Esophagus muscularis mucosa (tissue), 4 donors: Measurements from ENCODE around the gene KIRREL3. TPM values are rescaled to one million over a fixed set of nuclear protein-coding genes. Genes with fewer than 3 reads are reported as not detected.

Experiments
- DNase-seq: peaks from one replicate; pipeline ENCODE4 v3.0.0-alpha.2; 2017; ENCODE audit errors: extremely low spot score
- H3K27ac ChIP-seq, 4 donors: fragments of 200-600 bp; sonication (generic); replicated peaks in 1 of 4; 1 replicate in 3 of 4; 2 replicates in 1 of 4; pipeline ENCODE4 v1.5.1; 2016 to 2019; ENCODE audit warnings: mild to moderate bottlenecking in 1 of 4
- H3K27me3 ChIP-seq, 4 donors: fragments of 200-600 bp; sonication (generic); one replicate each; pipeline versions ENCODE4 v1.5.1 to v1.6.0; 2016 to 2019
- H3K36me3 ChIP-seq, 4 donors: fragments of 200-600 bp; sonication (generic); one replicate each; pipeline ENCODE4 v1.5.1; 2016 to 2019
- H3K4me1 ChIP-seq, 4 donors: fragments of 200-600 bp; sonication (generic); one replicate each; pipeline ENCODE4 v1.5.1; 2016 to 2019
- H3K4me3 ChIP-seq, 4 donors: fragments of 200-600 bp; sonication (generic); 1 replicate in 2 of 4; 2 replicates in 2 of 4; pipeline ENCODE4 v1.5.1; 2016 to 2019; ENCODE audit warnings: mild to moderate bottlenecking in 4 of 4, moderate library complexity in 1 of 4
- H3K9me3 ChIP-seq, 4 donors: fragments of 200-600 bp; sonication (generic); 1 replicate in 3 of 4; 2 replicates in 1 of 4; pipeline ENCODE4 v1.5.1; 2016 to 2019
- EP300 ChIP-seq: sonication (generic); formaldehyde crosslinking; IDR thresholded peaks from one replicate; pipeline ENCODE4 v1.6.1; 2017; ENCODE audit warnings: antibody characterized with exemption
- POLR2A ChIP-seq: fragments of 450-650 bp; IDR thresholded peaks from one replicate; pipeline ENCODE4 v1.6.1; 2017; ENCODE audit warnings: antibody characterized with exemption, moderate library complexity, mild to moderate bottlenecking, low read depth
- POLR2AphosphoS5 ChIP-seq, 2 donors: sonication (generic); formaldehyde crosslinking; IDR thresholded peaks; one replicate each; pipeline ENCODE4 v1.6.1; 2017; ENCODE audit warnings: antibody characterized with exemption in 2 of 2
- WGBS: methylation state at CpG from one replicate; pipeline ENCODE4 v1.1.5; 2018; 5-methylcytosine and 5-hydroxymethylcytosine counted together
- intact Hi-C: fragments of 100-400 bp; cut with DNase I; formaldehyde crosslinking; loops from one replicate; pipeline ENCODE4 v1.15.1; 2023
- total RNA-seq, 4 donors: library from RNA; depleted of rRNA; stranded (reverse); fragments of >200 nt; gene quantifications; one replicate each; pipeline versions ENCODE4 v1.1.0 to v1.2.1, GENCODE V29; 2016
- TF ChIP-seq, protein P1 (sequence below), 3 experiments: fragments of 200-600 bp in 2 of 3; fragments of 450-650 bp in 1 of 3; sonication (generic) in 2 of 3; IDR thresholded peaks; one replicate each; pipeline ENCODE4 v1.5.1; 2017 to 2019; ENCODE audit warnings: antibody characterized with exemption in 3 of 3, mild to moderate bottlenecking in 2 of 3, moderate library complexity in 1 of 3

Gene KIRREL3
- total RNA-seq, 4 donors from 2014 or later = 1.7 to 6.5 (median 3.1) TPM

DNA sequence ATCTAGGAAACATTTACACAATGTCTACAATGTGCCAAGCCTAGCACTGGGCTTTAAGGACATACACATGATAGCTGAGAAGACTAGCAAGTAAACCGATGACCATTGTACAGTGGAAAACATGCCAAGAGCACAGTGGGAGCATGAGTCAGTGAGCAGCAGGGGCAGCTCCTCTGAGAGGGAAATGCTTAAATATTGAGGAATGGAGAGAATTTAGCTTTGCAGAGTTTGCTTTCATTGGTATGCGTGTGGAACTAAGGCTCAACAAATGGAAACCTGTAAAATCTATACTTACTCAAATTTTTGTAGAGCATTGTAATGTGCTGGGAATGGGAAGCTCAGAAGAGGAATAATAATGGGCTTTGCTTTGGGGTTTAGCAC, 362.8 kb downstream of the KIRREL3 start:
- WGBS = 70% methylated on average over 2 of the region's 2 CpGs
- no peaks in the 10 kb centered on the region for H3K4me1 ChIP-seq
- no peak overlapping the region for H3K27ac ChIP-seq
- H3K4me3 ChIP-seq = no peak overlapping the region
- H3K27me3 ChIP-seq = peaks cover 0 to 36% (median 3%) of the 10 kb centered on the region in 4 donors
- H3K36me3 ChIP-seq = no peaks in the 10 kb centered on the region
- H3K9me3 ChIP-seq = no peaks in the 10 kb centered on the region
- no peak for DNase-seq
- intact Hi-C loops = no loop called here
- TF ChIP-seq POLR2AphosphoS5 (IDR thresholded peaks at IDR 0.05) (no peak), EP300 (no peak), POLR2A (no peak)
- TF ChIP-seq, protein P1, sequence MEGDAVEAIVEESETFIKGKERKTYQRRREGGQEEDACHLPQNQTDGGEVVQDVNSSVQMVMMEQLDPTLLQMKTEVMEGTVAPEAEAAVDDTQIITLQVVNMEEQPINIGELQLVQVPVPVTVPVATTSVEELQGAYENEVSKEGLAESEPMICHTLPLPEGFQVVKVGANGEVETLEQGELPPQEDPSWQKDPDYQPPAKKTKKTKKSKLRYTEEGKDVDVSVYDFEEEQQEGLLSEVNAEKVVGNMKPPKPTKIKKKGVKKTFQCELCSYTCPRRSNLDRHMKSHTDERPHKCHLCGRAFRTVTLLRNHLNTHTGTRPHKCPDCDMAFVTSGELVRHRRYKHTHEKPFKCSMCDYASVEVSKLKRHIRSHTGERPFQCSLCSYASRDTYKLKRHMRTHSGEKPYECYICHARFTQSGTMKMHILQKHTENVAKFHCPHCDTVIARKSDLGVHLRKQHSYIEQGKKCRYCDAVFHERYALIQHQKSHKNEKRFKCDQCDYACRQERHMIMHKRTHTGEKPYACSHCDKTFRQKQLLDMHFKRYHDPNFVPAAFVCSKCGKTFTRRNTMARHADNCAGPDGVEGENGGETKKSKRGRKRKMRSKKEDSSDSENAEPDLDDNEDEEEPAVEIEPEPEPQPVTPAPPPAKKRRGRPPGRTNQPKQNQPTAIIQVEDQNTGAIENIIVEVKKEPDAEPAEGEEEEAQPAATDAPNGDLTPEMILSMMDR (IDR thresholded peaks at IDR 0.05) = no peak

DNA sequence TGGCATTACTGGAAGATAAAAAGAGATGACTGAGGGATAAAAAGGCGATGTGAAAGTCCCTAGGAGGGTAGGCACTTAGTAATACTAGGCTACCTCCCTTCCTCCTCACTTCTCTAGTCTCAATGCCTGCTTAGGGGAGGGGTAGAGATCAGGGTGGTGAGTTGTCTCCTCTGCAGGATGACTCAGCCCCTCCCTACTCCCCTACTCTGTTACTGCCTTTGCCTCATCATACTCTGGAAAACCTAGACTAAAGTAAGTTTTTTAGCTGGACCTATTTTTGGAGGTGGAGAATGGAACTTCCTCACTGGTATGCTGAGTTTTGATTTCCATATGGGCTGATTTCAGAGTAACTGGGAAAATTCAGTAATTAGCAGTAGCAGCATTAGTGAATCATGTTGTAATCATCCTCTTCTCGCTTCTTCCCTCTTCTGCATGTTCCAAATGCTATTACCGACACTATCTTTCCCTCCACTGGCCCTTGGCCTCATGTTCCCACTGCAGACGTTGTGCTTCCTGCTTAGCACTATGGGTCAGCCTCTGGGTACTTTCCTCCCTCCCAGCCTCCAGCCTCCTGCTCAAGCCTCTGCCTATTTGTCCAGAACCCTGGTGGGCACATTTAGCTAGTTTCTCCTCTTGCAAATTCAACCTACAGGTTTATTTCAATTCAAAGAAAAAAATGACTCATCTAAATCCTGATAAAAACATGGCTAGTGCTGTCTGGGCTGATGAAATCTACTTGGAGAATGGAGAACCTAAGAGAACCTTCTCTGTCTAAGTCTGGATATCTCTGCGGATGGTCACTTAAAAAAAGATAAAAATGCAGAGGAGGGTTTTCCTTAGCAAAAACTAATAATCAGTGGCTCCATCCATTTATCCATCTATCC, 363.4 kb downstream of the KIRREL3 start:
- Histone ChIP-seq H3K4me3 (no peak overlapping the region), H3K4me1 (no peaks in the 10 kb centered on the region), H3K36me3 (no peaks in the 10 kb centered on the region), H3K27ac (no peak overlapping the region), H3K27me3 (peaks cover 0 to 38% (median 3%) of the 10 kb centered on the region in 4 donors), H3K9me3 (no peaks in the 10 kb centered on the region)
- intact Hi-C loops = no loop called here
- WGBS = 70% methylated on average over 5 of the region's 5 CpGs
- no peak for DNase-seq
- TF ChIP-seq POLR2AphosphoS5 (IDR thresholded peaks at IDR 0.05) = no peak
- TF ChIP-seq EP300 = no peak
- TF ChIP-seq POLR2A = no peak
- TF ChIP-seq, protein P1 (IDR thresholded peaks at IDR 0.05) = no peak

DNA sequence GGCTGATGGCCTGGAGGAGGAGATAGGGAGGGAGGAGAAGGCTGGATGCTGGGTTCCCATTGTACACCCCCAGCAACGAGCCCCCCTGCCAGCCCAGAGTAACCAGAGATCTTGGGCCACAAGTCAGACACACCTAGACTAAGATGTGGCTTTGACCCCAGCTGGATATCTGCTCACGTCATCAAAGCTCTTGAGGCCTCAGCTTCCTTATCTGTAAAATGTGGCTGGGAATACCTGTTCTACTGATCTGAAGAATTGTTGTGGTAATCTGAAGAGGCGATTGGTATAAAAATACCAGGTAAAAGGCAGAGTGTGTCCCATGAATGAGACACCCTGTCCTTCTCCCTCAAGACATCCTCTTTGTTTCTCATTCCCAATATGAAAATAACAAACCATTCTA, 365.1 kb downstream of the KIRREL3 start:
- H3K9me3 ChIP-seq = no peaks in the 10 kb centered on the region
- TF ChIP-seq POLR2A (no peak), POLR2AphosphoS5 (IDR thresholded peaks at IDR 0.05) (no peak), EP300 (no peak)
- TF ChIP-seq, protein P1 (IDR thresholded peaks at IDR 0.05) = no peak
- no peaks in the 10 kb centered on the region for H3K36me3 ChIP-seq
- H3K4me3 ChIP-seq = no peak overlapping the region
- WGBS = 88% methylated on average over 2 of the region's 3 CpGs
- DNase-seq = no peak
- no peak overlapping the region for H3K27ac ChIP-seq
- intact Hi-C loops = no loop called here
- no peaks in the 10 kb centered on the region for H3K4me1 ChIP-seq
- peaks cover 0 to 40% (median 3%) of the 10 kb centered on the region in 4 donors for H3K27me3 ChIP-seq

DNA sequence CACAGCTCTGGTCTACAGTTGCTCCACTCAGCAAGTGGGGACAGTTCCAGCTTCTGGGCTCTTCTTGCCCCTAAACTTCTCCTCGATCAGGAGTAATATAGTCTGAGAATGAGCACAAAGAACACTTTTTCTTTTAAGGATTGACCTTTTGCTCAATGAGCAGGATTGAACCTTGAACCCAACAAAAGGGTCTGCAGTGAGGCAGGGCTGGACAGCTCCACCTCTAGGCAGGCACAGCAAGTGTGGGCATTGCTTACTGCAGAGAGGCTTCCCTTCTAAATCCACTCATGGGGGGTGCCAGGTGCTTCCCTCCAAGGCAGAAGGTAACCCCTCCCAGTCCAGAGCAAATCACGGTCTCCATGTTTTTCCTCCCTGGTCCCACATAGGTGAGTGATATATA, 365.6 kb downstream of the KIRREL3 start:
- no peak for DNase-seq
- TF ChIP-seq EP300 (no peak), POLR2A (no peak), POLR2AphosphoS5 (IDR thresholded peaks at IDR 0.05) (no peak)
- TF ChIP-seq, protein P1 (IDR thresholded peaks at IDR 0.05) = no peak
- intact Hi-C loops = no loop called here
- 40% methylated on average over 2 of the region's 2 CpGs for WGBS
- Histone ChIP-seq H3K4me3 (no peak overlapping the region), H3K9me3 (no peaks in the 10 kb centered on the region), H3K27ac (no peak overlapping the region), H3K4me1 (no peaks in the 10 kb centered on the region), H3K36me3 (no peaks in the 10 kb centered on the region), H3K27me3 (peaks cover 0 to 40% (median 3%) of the 10 kb centered on the region in 4 donors)
